Cardiac septum (tissue), 1 donor: Measurements from ENCODE around the gene OR9A4. TPM values are rescaled to one million over a fixed set of nuclear protein-coding genes. Genes with fewer than 3 reads are reported as not detected.

ENCODE experiments used
- DNase-seq: peaks from one replicate; pipeline ENCODE4 v3.0.0-alpha.2; 2020; ENCODE audit warnings: low spot score
- intact Hi-C: fragments of 100-400 bp; cut with DNase I; formaldehyde crosslinking; loops from one replicate; pipeline ENCODE4 v1.14.0; 2022
- total RNA-seq: library from RNA; stranded (reverse); fragmentation: NEBNext Ultra II Directional; extraction: Animal tissue kit (Norgen Biotek cat#: 25700); gene quantifications from one replicate; pipeline ENCODE4 v1.2.1, GENCODE V29; 2021
- donor health status: DM: no; HTN: no; CAD: no.

OR9A4 gene
- total RNA-seq, 1 donor from 2014 or later: not detected

GRCh38 chr7:141944811-141945210 lies 28.6 kb downstream of the OR9A4 start:
- no peak for DNase-seq
- intact Hi-C loops: no loop called here

GRCh38 chr7:141945356-141945755 lies 29.2 kb downstream of the OR9A4 start:
- DNase-seq: no peak
- intact Hi-C loops: no loop called here

GRCh38 chr7:141946796-141947195 lies 30.6 kb downstream of the OR9A4 start, which contains the start of gene CLEC5A:
CLEC5A (minus strand) TSS chr7:141946974; CDS start chr7:141946292, 682 bp downstream.
- no peak for DNase-seq
- intact Hi-C loops: no loop called here

GRCh38 chr7:141949021-141949420 lies 32.8 kb downstream of the OR9A4 start:
- no peak for DNase-seq
- intact Hi-C loops: no loop called here

DNA sequence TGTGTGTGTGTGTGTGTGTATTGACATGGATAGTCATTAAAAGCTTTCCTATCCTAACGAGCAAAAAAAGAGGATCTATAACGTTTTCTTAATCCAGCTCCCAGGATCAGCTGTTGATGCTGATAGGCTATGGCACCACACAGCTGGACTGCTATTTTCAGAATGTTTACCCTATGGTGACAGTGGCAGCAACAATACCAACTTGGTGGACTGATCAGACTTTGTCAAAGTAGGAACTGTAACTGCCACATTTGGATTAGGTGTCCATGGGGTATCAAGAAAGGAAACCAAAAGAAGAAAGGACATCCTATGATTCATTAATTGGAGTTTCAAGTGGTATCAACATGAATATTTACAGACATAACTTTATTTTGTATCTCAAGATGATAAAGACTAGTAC lies 33.3 kb downstream of the OR9A4 start:
- intact Hi-C loops: no loop called here
- no peak for DNase-seq

GRCh38 chr7:141949911-141950310 lies 33.7 kb downstream of the OR9A4 start:
- DNase-seq: no peak
- intact Hi-C loops: no loop called here

- intact Hi-C loops: no loop called here
These were observed 34.6 kb downstream of the OR9A4 start for GRCh38 chr7:141950806-141951205.

GRCh38 chr7:141952461-141952860 lies 36.3 kb downstream of the OR9A4 start:
- no peak for DNase-seq
- intact Hi-C loops: no loop called here

More at GRCh38 chr7:141950806-141951205, 34.6 kb downstream of the OR9A4 start:
- DNase-seq: no peak

DNA sequence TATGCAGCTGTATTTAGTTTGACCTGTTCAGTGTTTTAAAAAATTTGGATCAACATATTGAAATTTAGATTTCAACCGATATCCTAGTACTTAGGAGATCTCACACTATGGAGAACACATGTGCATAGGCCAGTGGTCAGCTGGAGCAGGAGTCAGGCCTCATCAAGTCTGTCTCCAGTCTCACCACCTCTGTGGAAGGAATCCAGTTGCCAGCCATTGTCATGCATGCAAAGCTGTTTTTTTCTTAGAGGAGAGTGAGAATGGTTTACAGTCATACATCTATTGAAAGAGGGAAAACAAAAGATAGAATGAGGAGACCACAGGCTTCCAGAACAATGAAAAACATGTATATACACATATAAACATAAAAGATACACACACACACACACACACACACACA lies 38.1 kb downstream of the OR9A4 start:
- intact Hi-C loops: no loop called here
- no peak for DNase-seq

GRCh38 chr7:141956084-141956483 lies 39.9 kb downstream of the OR9A4 start:
- intact Hi-C loops: no loop called here

GRCh38 chr7:141960687-141961422 lies 44.7 kb downstream of the OR9A4 start:
- intact Hi-C loops: no loop called here
- no peak for DNase-seq

More at GRCh38 chr7:141956084-141956483, 39.9 kb downstream of the OR9A4 start:
- DNase-seq: no peak

Other genes with a start within 250 kb of the OR9A4 start
- gene DENND11, start 214.2 kb upstream of the OR9A4 start, total RNA-seq: 8.7 TPM
- not detected for gene WEE2, start 208.0 kb upstream of the OR9A4 start, total RNA-seq
- gene SSBP1, start 178.0 kb upstream of the OR9A4 start, total RNA-seq: 84.2 TPM
- 0.35 TPM for gene TAS2R3, start 152.3 kb upstream of the OR9A4 start, total RNA-seq
- gene TAS2R4, start 139.7 kb upstream of the OR9A4 start, total RNA-seq: 0.54 TPM
- 0.40 TPM for gene TAS2R5, start 126.2 kb upstream of the OR9A4 start, total RNA-seq
- gene PRSS37, start 74.9 kb upstream of the OR9A4 start, total RNA-seq: not detected
- gene CLEC5A, start 30.6 kb downstream of the OR9A4 start, total RNA-seq: 1.6 TPM
- gene TAS2R38, start 57.4 kb downstream of the OR9A4 start, total RNA-seq: not detected
- 1.4 TPM for gene MGAM, start 79.5 kb downstream of the OR9A4 start, total RNA-seq
- 0.08 TPM for gene MGAM2, start 195.3 kb downstream of the OR9A4 start, total RNA-seq